Lung (tissue), 12 donors: ENCODE results near the gene PLIN4. TPM values are rescaled to one million over a fixed set of nuclear protein-coding genes. Genes with fewer than 3 reads are reported as not detected.

Experiments
- ATAC-seq: fragments of 200-7000 bp; cut with Tn5 transposase; one replicate; pipeline ENCODE4 v1.9.1; 2020; ENCODE audit warnings: moderate number of reproducible peaks; ENCODE audit not compliant: insufficient read depth, low FRiP score
- DNase-seq, 3 donors: peaks; one replicate each; pipeline ENCODE4 v3.0.0-alpha.2; 2013 to 2017
- H3K27ac ChIP-seq, 2 donors: one replicate each; pipeline ENCODE4 v1.5.1; 2013; ENCODE audit warnings: mild to moderate bottlenecking in 2 of 2, moderate library complexity in 2 of 2, control low read depth in 1 of 2, inconsistent platforms in 1 of 2, low read depth in 1 of 2, low read length in 1 of 2
- H3K27me3 ChIP-seq, 3 donors: one replicate each; pipeline ENCODE4 v1.5.1; 2013; ENCODE audit warnings: low read length in 2 of 3; ENCODE audit not compliant: control insufficient read depth in 3 of 3, insufficient read depth in 3 of 3
- H3K36me3 ChIP-seq, 4 donors: one replicate each; pipeline ENCODE4 v1.5.1; 2013; ENCODE audit warnings: low read length in 4 of 4, mild to moderate bottlenecking in 1 of 4, moderate library complexity in 1 of 4; ENCODE audit not compliant: control insufficient read depth in 4 of 4, insufficient read depth in 4 of 4
- H3K4me1 ChIP-seq, 5 donors: one replicate each; pipeline ENCODE4 v1.5.1; 2013; ENCODE audit warnings: low read length in 5 of 5, mild to moderate bottlenecking in 2 of 5, moderate library complexity in 1 of 5; ENCODE audit not compliant: control insufficient read depth in 5 of 5, insufficient read depth in 5 of 5
- H3K4me3 ChIP-seq: one replicate; pipeline ENCODE4 v1.5.1; 2013; ENCODE audit warnings: mild to moderate bottlenecking, control low read depth, moderate library complexity
- H3K9ac ChIP-seq, 2 donors: one replicate each; pipeline ENCODE4 v1.5.1; 2013; ENCODE audit warnings: low read length in 2 of 2, control low read depth in 1 of 2; ENCODE audit not compliant: insufficient read depth in 1 of 2
- H3K9me3 ChIP-seq, 4 donors: one replicate each; pipeline ENCODE4 v1.5.1; 2013; ENCODE audit warnings: low read length in 3 of 4, mild to moderate bottlenecking in 1 of 4, moderate library complexity in 1 of 4; ENCODE audit not compliant: control insufficient read depth in 4 of 4, insufficient read depth in 3 of 4
- CTCF ChIP-seq: IDR thresholded peaks from 2 replicates; pipeline ENCODE4 v1.5.1; 2012; ENCODE audit warnings: mild to moderate bottlenecking; ENCODE audit errors: control extremely low read depth, extremely low read depth
- WGBS, 2 donors: extraction: QIAGEN DNeasy Blood & Tissue Kit; methylation state at CpG; one replicate each; pipeline ENCODE4 v1.1.7; 2013; 5-methylcytosine and 5-hydroxymethylcytosine counted together
- polyA plus RNA-seq, 2 donors: library from polyadenylated mRNA; stranded (reverse); fragments of 200-250 nt; gene quantifications; one replicate each; pipeline ENCODE4 v1.2.1, GENCODE V29; 2013
- total RNA-seq, 2 donors: library from RNA; depleted of rRNA in 1 of 2; stranded (reverse); fragments of >200 nt in 1 of 2; gene quantifications; one replicate each; pipeline ENCODE4 v1.2.1, GENCODE V29; 2014 to 2021
- donor health status: control.
- donor health status: control.
- donor health status: Bipolar disorder and iron deficiency.
- donor health status: healthy.
- donor health status: DM: yes; HTN: yes; CAD: no.

The PLIN4 gene
- total and polyA plus RNA-seq, 4 donors: 0.85 to 5.0 (median 3.8) TPM

- H3K4me1 ChIP-seq: no peaks in the 10 kb centered on the region
- peaks cover 0 to 43% (median 4%) of the 10 kb centered on the region in 4 donors for H3K36me3 ChIP-seq
- whole genome bisulfite sequencing, 2 donors: 95 to 96% methylated on average over 34 of the region's 34 CpGs
- H3K27ac ChIP-seq: no peak overlapping the region
- no peaks in the 10 kb centered on the region for H3K27me3 ChIP-seq
- no peaks in the 10 kb centered on the region for H3K9me3 ChIP-seq
- no peak for TF ChIP-seq CTCF
- ATAC-seq: no peak
- no peak overlapping the region for H3K9ac ChIP-seq
- DNase-seq: no peak
- H3K4me3 ChIP-seq: no peak overlapping the region
These were observed 12.5 kb downstream of the PLIN4 start for GRCh38 chr19:4505570-4506448.

GRCh38 chr19:4504891-4505569 is 13.3 kb downstream of the PLIN4 start:
- TF ChIP-seq CTCF: no peak
- Histone ChIP-seq H3K4me1 (no peaks in the 10 kb centered on the region), H3K27me3 (no peaks in the 10 kb centered on the region), H3K4me3 (no peak overlapping the region), H3K27ac (no peak overlapping the region), H3K9me3 (no peaks in the 10 kb centered on the region), H3K36me3 (peaks cover 0 to 46% (median 6%) of the 10 kb centered on the region in 4 donors), H3K9ac (no peak overlapping the region)
- ATAC-seq (no peak), DNase-seq (no peak)
- 78 to 82% methylated on average over 15 of the region's 15 CpGs for WGBS, 2 donors

- no peak for TF ChIP-seq CTCF
- DNase-seq (no peak), ATAC-seq (no peak)
- H3K27me3 ChIP-seq: no peaks in the 10 kb centered on the region
- no peak overlapping the region for H3K9ac ChIP-seq
- H3K9me3 ChIP-seq: no peaks in the 10 kb centered on the region
- H3K36me3 ChIP-seq: peaks cover 0 to 53% (median 6%) of the 10 kb centered on the region in 4 donors
- no peak overlapping the region for H3K27ac ChIP-seq
- no peak overlapping the region for H3K4me3 ChIP-seq
- no peaks in the 10 kb centered on the region for H3K4me1 ChIP-seq
- WGBS, 2 donors: 94% methylated on average over 23 of the region's 23 CpGs
These were observed 14.0 kb downstream of the PLIN4 start for GRCh38 chr19:4504297-4504701.
